Measurements from ENCODE around the gene OSTN.

The OSTN gene

DNA sequence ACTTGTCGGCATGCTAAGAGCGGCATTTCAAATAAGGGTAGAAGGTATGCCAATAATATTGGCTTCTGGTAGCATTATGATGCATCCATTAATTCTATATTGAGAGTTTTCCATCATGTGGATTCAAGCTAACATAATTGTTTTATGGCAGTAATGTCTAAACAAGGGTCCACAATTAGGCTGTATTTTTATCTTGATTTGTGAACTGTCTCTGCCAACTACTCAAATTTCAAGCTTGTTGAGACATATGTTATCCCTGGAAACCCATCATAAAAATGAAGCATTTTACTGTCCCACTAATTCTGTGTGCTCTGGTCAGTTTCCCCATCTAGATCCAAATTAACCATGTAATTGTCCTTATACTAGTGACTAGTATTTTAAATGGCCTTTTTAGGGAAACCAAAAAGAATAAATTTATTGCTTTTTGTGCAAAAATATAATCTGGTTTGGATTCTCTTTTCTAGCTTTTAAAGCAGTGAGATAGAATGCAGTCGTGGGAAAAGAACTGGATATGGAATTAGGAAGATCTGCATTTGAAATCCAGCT lies 1.2 kb upstream of the OSTN start:
- no peak for DNase-seq (ENCODE audit: low read depth)
- H3K4me3 ChIP-seq (ENCODE audit: control insufficient read depth, low read depth, low read length), result no peak overlapping the region
- TF ChIP-seq, protein P1, sequence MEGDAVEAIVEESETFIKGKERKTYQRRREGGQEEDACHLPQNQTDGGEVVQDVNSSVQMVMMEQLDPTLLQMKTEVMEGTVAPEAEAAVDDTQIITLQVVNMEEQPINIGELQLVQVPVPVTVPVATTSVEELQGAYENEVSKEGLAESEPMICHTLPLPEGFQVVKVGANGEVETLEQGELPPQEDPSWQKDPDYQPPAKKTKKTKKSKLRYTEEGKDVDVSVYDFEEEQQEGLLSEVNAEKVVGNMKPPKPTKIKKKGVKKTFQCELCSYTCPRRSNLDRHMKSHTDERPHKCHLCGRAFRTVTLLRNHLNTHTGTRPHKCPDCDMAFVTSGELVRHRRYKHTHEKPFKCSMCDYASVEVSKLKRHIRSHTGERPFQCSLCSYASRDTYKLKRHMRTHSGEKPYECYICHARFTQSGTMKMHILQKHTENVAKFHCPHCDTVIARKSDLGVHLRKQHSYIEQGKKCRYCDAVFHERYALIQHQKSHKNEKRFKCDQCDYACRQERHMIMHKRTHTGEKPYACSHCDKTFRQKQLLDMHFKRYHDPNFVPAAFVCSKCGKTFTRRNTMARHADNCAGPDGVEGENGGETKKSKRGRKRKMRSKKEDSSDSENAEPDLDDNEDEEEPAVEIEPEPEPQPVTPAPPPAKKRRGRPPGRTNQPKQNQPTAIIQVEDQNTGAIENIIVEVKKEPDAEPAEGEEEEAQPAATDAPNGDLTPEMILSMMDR (IDR thresholded peaks at IDR 0.05; ENCODE audit: control insufficient read depth, insufficient read depth, low read depth, low read length, missing control alignments), result no peak

DNA sequence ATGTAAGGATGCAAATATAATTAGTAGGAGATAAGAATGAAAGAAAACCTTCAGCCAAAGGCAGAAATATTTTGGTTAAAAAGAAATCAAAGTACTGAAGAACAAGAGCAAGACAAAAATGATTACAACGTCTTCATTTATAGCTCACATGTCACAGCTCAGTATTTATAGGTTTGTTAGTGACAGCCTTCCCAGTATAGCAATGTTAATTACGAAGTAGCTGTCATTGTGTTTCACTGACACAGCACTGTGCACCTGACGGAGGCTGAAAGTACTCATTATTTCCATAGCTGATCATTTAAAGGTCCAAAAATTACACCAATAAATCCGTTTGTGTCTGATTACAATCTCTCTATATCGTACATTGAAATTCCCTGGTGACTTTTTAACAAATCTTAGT lies 561 bp upstream of the OSTN start:
- TF ChIP-seq, protein P1 (IDR thresholded peaks at IDR 0.05; ENCODE audit: control insufficient read depth, insufficient read depth, low read depth, low read length, missing control alignments), result no peak
- no peak for DNase-seq (ENCODE audit: low read depth)
- no peak overlapping the region for H3K4me3 ChIP-seq (ENCODE audit: control insufficient read depth, low read depth, low read length)

GRCh38 chr3:191210032-191210431 lies 11.0 kb downstream of the OSTN start:
- no peak for DNase-seq (ENCODE audit: low read depth)
- no peak overlapping the region for H3K4me3 ChIP-seq (ENCODE audit: control insufficient read depth, low read depth, low read length)
- TF ChIP-seq, protein P1 (IDR thresholded peaks at IDR 0.05; ENCODE audit: control insufficient read depth, insufficient read depth, low read depth, low read length, missing control alignments), result no peak

GRCh38 chr3:191216510-191216909 lies 17.5 kb downstream of the OSTN start:
- no peak for DNase-seq (ENCODE audit: low read depth)
- TF ChIP-seq, protein P1 (IDR thresholded peaks at IDR 0.05; ENCODE audit: control insufficient read depth, insufficient read depth, low read depth, low read length, missing control alignments), result no peak
- no peak overlapping the region for H3K4me3 ChIP-seq (ENCODE audit: control insufficient read depth, low read depth, low read length)

DNA sequence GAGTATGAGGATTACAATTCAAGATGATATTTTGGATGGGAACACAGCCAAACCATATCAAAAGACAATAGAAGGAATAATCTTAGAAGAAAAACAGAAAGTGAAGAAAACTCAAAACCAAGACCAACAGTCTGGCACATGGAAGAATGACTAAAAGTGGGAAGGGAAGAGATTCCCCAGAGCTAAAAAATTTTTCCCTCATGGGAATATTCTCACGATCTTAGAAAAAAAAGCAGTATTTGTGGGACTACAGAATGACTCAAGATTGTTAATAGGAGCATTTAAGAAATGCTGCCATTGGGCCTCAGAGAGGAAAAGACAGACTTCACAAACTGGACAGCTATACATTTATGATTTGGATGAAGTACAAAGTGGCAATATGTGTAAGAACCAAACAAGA lies 18.3 kb downstream of the OSTN start:
- TF ChIP-seq, protein P1 (IDR thresholded peaks at IDR 0.05; ENCODE audit: control insufficient read depth, insufficient read depth, low read depth, low read length, missing control alignments), result no peak
- no peak overlapping the region for H3K4me3 ChIP-seq (ENCODE audit: control insufficient read depth, low read depth, low read length)
- peak; percentile 16 for DNase-seq (ENCODE audit: low read depth)

DNA sequence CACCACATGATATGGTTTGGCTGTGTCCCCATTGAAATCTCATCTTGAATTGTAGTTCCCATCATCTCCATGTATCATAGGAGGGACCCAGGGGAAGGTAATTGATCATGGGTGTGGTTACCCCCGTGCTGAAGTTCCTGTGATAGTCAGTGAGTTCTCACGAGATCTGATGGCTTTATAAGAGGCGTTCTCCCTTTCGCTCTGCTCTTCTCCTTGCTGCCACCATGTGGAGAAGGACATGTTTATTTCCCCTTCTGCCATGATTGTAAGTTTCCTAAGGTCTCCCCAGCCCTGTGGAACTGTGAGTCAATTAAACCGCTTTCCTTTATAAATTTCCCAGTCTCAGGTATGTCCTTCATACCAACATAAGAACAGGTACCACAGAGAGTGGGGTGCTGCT lies 21.9 kb downstream of the OSTN start:
- no peak for DNase-seq (ENCODE audit: low read depth)
- TF ChIP-seq, protein P1 (IDR thresholded peaks at IDR 0.05; ENCODE audit: control insufficient read depth, insufficient read depth, low read depth, low read length, missing control alignments), result peak; percentile 25
- H3K4me3 ChIP-seq (ENCODE audit: control insufficient read depth, low read depth, low read length), result no peak overlapping the region

- no peak for DNase-seq (ENCODE audit: low read depth)
- TF ChIP-seq, protein P1 (IDR thresholded peaks at IDR 0.05; ENCODE audit: control insufficient read depth, insufficient read depth, low read depth, low read length, missing control alignments), result no peak
- no peak overlapping the region for H3K4me3 ChIP-seq (ENCODE audit: control insufficient read depth, low read depth, low read length)
Measured at GRCh38 chr3:191221638-191222037, 22.6 kb downstream of the OSTN start.
